GM12891 (cell line): Measurements from ENCODE around the gene LDB3.

Source experiments
- POLR2A ChIP-seq: IDR thresholded peaks from 2 replicates; pipeline ENCODE4 v1.6.1; 2011; ENCODE audit warnings: low read depth, low read length, control low read depth
- POLR2AphosphoS5 ChIP-seq: IDR thresholded peaks from 2 replicates; pipeline ENCODE4 v1.6.1; 2011; ENCODE audit warnings: low read depth, low read length, control low read depth
- POU2F2 ChIP-seq: IDR thresholded peaks from 2 replicates; pipeline ENCODE4 v1.6.1; 2011; ENCODE audit warnings: low read depth, mild to moderate bottlenecking, control low read depth, low read length, moderate library complexity
- SPI1 ChIP-seq: IDR thresholded peaks from 2 replicates; pipeline ENCODE4 v1.6.1; 2011; ENCODE audit warnings: low read depth, low read length, control low read depth
- TAF1 ChIP-seq: IDR thresholded peaks from 2 replicates; pipeline ENCODE4 v1.6.1; 2011; ENCODE audit warnings: low read depth, low read length, control low read depth

DNA sequence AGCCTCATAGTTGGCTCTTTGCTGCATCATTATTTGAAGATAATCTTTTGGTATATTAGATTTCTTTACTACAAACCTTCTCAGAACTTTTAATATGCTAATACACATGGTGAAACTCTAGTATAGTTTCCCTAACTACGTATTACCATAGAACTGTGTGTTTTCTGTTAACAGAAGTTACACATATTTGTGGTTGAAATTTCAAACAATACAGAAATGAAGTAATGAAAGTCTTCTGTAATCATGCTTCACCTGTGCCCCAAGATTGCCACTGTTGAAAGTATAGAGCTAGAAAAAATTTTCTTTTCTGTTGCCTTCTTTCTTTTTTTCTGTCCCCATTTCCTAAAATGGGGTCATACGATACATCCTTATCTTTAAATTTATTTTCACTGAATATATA is 97.2 kb downstream of the LDB3 start:
- no peak for TF ChIP-seq POLR2AphosphoS5
- TF ChIP-seq SPI1 = no peak
- TF ChIP-seq POLR2A = no peak
- TF ChIP-seq TAF1 = no peak
- TF ChIP-seq POU2F2 = no peak
